GM18498 (cell line): ENCODE measurements around the gene ADAMTSL1.

Source experiments
- ATAC-seq: cut with Tn5 transposase; IDR thresholded peaks from one replicate; pipeline ENCODE4 v1.9.1; 2021; ENCODE audit warnings: mild to moderate bottlenecking, moderate library complexity; ENCODE audit not compliant: unreplicated experiment

The ADAMTSL1 gene

DNA sequence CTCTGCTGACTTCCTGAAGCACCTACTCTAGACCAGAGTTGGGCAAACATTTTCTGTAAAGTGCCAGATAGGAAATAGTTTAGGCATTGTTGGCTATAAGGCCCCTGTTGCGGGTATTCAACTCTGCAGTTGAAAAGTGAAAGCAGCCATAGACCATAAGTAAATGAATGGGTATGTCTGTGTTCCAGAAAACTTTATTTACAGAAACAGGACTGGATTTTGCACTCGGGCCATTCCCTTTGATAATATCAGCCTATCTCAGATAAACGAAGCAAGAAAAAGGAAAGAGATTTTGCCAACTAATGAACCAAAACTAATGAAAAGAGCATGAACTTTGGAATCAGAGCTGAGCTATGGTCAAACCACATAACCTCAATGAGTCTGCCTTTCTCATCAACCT lies 374.7 kb downstream of the ADAMTSL1 start:
- ATAC-seq, result no peak

DNA sequence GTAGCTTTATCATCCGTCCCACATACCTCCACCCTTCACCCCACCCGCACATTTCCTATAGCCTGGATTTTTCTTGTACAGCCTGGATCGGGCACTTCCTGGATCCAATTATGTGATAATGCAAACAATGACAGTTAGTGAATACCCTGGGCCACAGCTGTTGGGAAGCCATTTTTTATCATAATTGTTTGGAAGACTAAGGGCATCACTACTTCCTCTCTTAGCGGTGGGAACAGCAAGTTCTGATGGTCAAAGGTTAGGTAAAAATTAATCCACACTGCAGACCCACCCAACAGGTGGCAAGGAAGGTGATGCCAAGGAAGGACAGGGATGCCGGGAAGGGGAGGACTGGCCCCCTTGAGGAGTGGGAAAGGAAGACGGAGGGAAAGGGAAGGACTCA lies 375.3 kb downstream of the ADAMTSL1 start:
- ATAC-seq, result no peak

GRCh38 chr9:18849890-18850677 lies 376.1 kb downstream of the ADAMTSL1 start:
- ATAC-seq, result no peak

DNA sequence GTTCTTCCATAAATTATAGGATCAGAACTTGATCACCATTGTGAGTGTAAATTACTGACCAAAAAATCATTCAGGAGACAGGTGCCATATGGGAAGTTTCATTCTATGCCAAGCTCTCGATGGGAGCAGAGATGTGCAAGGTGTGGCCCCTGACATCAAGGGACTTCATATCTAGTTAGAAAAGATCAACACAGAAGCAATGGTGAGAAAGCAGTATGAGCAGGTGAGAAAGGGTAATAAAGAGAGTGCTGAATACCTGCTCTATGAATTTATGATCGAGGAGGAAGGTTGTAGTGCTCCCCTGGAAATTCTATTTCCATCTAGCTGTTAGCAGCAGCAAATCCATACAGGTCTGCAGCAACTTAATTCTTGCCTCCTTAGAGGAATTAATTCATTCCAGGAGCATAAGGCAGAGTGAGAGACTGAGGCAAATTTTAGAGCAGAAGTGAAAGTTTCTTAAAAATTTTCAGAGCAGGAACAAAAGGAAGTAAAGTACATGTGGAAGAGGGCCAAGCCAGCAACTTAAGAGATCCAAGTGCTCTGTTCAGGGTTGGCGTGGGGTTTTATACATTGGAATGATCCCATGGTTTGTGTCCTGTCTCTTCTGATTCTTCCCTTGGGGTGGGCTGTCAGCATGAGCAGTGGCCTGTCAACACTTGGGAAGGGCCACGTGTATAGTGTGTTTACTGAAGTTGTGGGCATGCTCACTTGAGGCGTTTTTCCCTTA lies 377.3 kb downstream of the ADAMTSL1 start:
- no peak for ATAC-seq

- ATAC-seq, result no peak
Observed at GRCh38 chr9:18855656-18856055, 381.7 kb downstream of the ADAMTSL1 start.

DNA sequence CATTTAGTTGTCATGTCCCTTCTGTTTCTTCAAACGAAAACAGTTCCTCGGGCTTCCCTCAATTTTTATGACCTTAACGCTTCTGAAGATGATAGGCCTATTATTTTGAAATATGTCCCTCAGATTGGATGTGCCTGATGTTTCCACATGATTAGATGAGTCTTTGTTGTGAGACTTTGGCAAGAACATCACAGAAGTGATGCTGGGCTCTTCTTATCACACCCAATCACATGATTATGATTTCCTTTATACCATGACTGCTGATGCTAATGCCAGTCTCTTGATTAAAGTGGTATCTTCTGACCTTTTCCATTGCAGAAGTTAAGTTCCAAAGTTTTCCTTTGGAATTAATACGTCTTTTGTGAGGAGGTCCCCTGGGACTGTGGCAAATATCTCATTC lies 383.4 kb downstream of the ADAMTSL1 start:
- no peak for ATAC-seq

- ATAC-seq, result no peak
Observed at GRCh38 chr9:18857769-18858168, 383.8 kb downstream of the ADAMTSL1 start.

GRCh38 chr9:18861609-18862544 lies 387.9 kb downstream of the ADAMTSL1 start:
- no peak for ATAC-seq

- no peak for ATAC-seq
Observed at GRCh38 chr9:18863791-18864190, 389.8 kb downstream of the ADAMTSL1 start.

- no peak for ATAC-seq
Observed at GRCh38 chr9:18864516-18864915, 390.6 kb downstream of the ADAMTSL1 start.

DNA sequence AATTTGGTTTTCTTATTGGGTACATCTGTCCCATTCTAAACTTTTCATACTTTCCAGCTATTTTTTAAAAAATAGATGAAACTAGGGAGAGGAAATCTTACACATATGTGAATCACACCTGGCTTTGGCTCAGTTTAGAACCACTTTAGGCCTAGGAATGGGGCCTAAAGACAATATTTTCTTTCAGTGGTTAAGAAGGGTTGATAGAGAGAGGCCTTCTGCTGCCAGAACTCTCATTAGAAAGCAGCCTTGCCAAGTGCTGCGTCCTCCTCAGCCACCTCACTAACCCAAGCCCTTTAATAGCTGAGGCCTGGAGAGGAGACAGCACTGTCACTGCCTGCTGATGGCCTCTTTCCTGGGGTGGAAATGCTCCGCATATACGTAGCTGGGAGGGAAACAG lies 391.6 kb downstream of the ADAMTSL1 start:
- ATAC-seq, result no peak

DNA sequence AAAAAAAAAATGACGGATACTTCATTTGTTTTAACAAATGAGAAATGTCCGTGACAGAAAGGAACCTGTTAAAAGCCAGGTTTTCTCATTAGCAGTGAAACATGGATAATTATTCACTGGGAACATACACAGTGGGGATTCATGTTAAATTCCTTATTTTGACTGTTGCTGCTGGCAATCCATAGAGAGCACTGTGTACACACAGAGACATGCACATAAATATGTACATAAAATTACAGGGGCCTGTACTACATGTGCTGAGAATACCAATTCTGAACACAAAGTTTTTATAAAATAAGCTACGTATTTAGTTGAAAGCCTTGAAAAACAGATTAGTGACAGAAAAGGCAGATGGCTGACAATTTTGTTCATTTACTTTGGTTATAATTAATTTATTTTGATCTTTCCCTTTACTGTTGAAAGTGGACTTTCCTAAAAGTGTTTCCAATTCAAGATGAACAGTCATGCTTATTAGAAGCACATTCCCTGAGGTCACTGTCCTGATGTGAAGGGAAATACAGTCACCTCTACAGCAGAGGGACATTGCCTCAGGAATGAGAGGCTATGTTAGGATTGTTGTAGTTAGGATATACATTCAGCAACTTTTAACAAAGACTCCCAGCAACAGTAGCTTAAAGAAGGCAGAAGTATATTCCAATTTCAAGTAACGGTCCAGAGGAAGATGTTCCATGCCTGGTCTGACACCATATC lies 392.3 kb downstream of the ADAMTSL1 start:
- no peak for ATAC-seq

DNA sequence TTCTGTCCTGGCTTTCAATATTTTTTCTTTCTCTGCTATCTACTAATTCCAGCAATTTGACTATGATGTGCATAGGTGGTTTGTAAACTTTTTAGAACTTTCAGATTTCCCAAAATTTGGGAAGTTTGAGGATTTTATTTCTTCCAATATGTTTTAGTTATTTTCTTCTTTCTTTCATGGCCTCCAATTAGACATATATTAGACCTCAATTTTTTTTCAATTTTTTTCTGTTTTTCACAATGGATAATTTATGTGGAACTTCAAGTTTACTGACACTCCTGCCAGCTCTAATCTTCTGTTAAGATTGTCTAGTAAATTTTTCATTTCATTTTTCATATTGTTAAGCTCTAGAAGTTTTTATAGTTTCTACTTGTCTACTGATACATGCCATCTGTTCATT lies 395.8 kb downstream of the ADAMTSL1 start:
- ATAC-seq, result no peak

- ATAC-seq, result no peak
Observed at GRCh38 chr9:18874069-18874468, 400.1 kb downstream of the ADAMTSL1 start.

GRCh38 chr9:18874990-18875389 lies 401.0 kb downstream of the ADAMTSL1 start:
- peak; percentile 74 for ATAC-seq

GRCh38 chr9:18877984-18878383 lies 404.0 kb downstream of the ADAMTSL1 start:
- ATAC-seq, result no peak

GRCh38 chr9:18881758-18882157 lies 407.8 kb downstream of the ADAMTSL1 start:
- ATAC-seq, result no peak

- ATAC-seq, result no peak
Observed at GRCh38 chr9:18887546-18887945, 413.6 kb downstream of the ADAMTSL1 start.

DNA sequence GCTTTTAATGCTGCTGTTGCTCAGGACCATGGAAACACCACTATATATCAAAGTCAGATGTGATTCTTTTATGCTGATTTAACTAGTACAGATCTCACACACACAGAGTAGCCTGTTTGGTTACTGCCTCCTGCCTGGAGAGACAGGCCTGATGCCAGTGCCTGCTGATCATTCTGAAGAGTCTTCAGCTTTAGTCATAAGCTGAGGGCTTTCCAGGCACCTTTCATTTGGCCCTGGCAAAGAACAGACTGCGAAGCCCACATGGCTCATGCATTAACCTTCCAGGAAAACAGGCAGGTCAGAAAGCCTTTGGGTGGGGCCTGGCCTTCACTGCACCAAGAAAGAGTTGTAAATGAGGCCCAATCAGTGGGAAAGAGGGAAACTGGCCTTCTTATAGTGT lies 414.3 kb downstream of the ADAMTSL1 start:
- no peak for ATAC-seq

DNA sequence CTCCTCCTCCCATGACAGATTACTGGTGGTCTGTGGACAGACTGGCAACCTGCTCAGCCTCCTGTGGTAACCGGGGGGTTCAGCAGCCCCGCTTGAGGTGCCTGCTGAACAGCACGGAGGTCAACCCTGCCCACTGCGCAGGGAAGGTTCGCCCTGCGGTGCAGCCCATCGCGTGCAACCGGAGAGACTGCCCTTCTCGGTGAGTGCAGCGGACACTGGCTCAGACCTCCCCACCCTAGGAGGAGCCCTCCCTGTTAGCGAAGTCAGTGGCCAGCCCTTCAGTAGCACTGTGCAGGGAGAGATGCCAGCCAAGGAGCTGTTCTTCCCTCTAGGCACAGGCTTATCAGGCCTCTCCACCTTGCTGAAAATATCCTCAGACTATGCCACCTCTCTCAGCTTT lies 415.6 kb downstream of the ADAMTSL1 start:
- no peak for ATAC-seq

DNA sequence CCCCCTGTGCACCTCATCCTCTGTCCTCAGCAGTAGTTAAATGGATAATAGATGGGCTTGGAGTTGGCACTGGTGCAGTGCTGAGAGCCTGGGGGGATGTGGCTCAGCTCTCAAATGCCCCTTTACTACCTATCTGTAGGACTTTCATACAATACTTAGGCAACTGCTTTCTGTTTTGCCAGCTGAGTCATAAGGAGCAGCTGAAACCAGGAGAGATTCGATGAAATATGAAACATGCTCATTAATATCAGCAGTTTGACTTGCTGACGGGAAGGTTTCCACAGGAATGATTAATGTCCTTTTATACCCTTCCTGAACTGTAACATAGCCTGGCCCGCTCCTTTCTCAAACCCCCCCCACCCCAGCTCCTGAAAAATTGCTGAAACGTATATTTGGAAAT lies 416.4 kb downstream of the ADAMTSL1 start:
- ATAC-seq, result peak; percentile 80
